ENCODE results near the gene PLEKHA7. TPM values are rescaled to one million over a fixed set of nuclear protein-coding genes. Genes with fewer than 3 reads are reported as not detected.

Gene PLEKHA7
- total and polyA plus RNA-seq, 2 experiments from 2014 or later, result 0.43 TPM; not detected in 1

DNA sequence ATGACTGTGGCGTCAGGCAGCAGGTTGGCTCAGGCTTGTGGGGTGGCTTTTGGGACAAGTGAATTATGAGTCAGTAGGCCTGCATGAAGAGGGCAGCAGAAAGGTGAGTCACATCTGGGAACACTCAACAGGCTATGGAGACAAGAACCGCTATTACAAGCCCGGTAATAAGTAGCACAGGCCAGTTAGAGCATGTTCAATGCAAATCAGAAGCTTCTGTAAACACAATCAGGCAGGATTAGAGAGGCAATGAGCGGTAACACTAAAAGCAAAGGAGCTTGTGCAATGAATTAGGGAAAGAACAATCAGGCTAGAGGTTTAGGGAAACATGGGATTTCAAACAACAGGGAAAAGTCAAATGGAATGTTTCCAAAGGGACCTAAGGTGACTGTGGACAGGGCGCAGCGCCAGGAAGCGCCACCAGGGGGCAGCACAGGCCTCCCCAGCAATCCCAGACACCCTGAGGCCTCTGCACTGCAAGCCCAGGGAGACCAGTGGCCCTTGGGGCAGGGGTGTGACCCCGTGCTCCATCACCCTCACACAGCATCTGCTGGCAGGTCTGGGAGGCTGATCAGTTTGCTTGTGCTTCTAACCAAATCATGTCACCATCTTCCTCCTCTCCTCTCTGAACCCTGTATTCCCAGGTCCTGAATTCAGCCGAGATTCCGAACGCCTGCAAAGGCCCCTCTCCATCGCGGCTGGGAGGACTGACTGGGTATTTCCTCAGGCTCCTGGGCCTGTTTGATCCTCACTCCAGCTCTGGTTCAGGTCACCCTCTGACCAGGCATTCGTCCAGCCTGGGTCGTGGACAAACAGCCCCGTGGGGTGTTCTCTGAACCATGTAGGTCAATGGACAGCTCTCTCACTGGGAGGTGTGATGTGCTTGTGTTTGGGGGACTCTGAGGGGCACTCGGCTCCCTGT lies 225.8 kb downstream of the PLEKHA7 start:
- Histone ChIP-seq H2AFZ (no peak overlapping the region), H3K4me1 (ENCODE audit: insufficient read depth) (peaks cover 34% of the 10 kb centered on the region), H3K4me3 (no peak overlapping the region), H3K36me3 (ENCODE audit: low read depth) (no peaks in the 10 kb centered on the region), H3F3A (ENCODE audit: insufficient read depth) (peaks cover 32% of the 10 kb centered on the region), H4K20me1 (ENCODE audit: insufficient read depth) (no peaks in the 10 kb centered on the region), H3K79me2 (ENCODE audit: insufficient read depth) (no peaks in the 10 kb centered on the region), H3K27me3 (replicated peaks; ENCODE audit: insufficient read depth) (no peaks in the 10 kb centered on the region), H3K9me3 (ENCODE audit: low read depth) (no peaks in the 10 kb centered on the region), H3K4me2 (ENCODE audit: unreplicated experiment) (peak overlapping the region; percentile 16), H3K9ac (no peak overlapping the region), H3K27ac (peak overlapping the region; percentile 46), H3K9me2 (ENCODE audit: insufficient read depth) (no peaks in the 10 kb centered on the region)
- in situ Hi-C loops (cut with MboI), result loop anchor here (10.0 kb wide), 1 partner anchor 276 kb away; no protein-coding TSS in a partner anchor
- no peak for TF ChIP-seq EZH2phosphoT487 (IDR thresholded peaks at IDR 0.05; ENCODE audit: insufficient read depth, low read depth)
- TF ChIP-seq EZH2 (IDR thresholded peaks at IDR 0.05; ENCODE audit: insufficient read depth, poor library complexity, severe bottlenecking), result no peak
- 54 to 57% methylated on average over 17 of the region's 17 CpGs for WGBS, 2 experiments (ENCODE audit: low coverage in 1 of 2, low lambda C conversion rate in 2 of 2, missing lambda C conversion rate in 2 of 2)
- DNase-seq, result peak; percentile 88

DNA sequence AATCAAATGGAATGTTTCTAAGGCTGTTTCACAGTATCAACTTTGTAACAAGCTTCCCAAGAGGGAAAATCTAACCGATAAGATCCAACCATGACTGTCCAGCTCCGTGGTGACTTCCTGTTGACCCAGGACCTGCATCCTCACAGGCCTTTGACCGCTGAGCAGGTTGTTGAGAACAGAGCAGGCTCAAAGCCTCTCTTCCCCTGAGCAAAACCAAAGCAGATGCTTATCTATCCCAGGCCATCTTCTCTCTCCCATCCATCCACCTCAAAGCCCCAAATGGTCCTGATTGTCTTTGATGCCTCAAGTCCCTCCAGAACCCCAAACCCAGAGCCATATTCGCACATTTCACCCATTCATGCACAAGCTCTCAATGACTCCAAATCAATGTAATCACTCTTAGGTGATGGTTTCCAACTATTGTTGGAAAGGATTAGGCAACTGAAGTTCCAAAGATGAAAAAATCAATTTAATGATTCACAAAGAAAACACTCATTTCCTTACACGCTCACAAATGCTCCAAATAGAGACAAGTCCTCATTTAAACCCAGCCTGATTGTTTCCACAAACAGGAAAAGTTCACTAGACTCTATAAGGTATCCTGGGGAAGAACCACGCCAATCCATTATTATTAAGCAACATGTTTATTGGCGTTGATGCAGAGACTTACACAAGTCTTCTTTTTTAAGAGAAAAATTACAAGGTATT lies 227.0 kb downstream of the PLEKHA7 start:
- peak; percentile 65 for DNase-seq
- Histone ChIP-seq H3K79me2 (ENCODE audit: insufficient read depth) (no peaks in the 10 kb centered on the region), H3F3A (ENCODE audit: insufficient read depth) (peaks cover 30% of the 10 kb centered on the region), H3K27me3 (replicated peaks; ENCODE audit: insufficient read depth) (no peaks in the 10 kb centered on the region), H3K4me1 (ENCODE audit: insufficient read depth) (peaks cover 31% of the 10 kb centered on the region), H3K27ac (peak overlapping the region; percentile 46; the same call in 1 of the 2 replicates), H3K36me3 (ENCODE audit: low read depth) (no peaks in the 10 kb centered on the region), H3K9me2 (ENCODE audit: insufficient read depth) (no peaks in the 10 kb centered on the region), H4K20me1 (ENCODE audit: insufficient read depth) (no peaks in the 10 kb centered on the region), H3K9me3 (ENCODE audit: low read depth) (no peaks in the 10 kb centered on the region), H3K9ac (no peak overlapping the region), H2AFZ (no peak overlapping the region), H3K4me2 (ENCODE audit: unreplicated experiment) (no peak overlapping the region), H3K4me3 (no peak overlapping the region)
- in situ Hi-C loops (cut with MboI), result loop anchor here (10.0 kb wide), 1 partner anchor 278 kb away; no protein-coding TSS in a partner anchor
- 71 to 72% methylated on average over 7 of the region's 7 CpGs for WGBS, 2 experiments (ENCODE audit: low coverage in 1 of 2, low lambda C conversion rate in 2 of 2, missing lambda C conversion rate in 2 of 2)
- no peak for TF ChIP-seq EZH2 (IDR thresholded peaks at IDR 0.05; ENCODE audit: insufficient read depth, poor library complexity, severe bottlenecking)
- TF ChIP-seq EZH2phosphoT487 (IDR thresholded peaks at IDR 0.05; ENCODE audit: insufficient read depth, low read depth), result no peak

DNA sequence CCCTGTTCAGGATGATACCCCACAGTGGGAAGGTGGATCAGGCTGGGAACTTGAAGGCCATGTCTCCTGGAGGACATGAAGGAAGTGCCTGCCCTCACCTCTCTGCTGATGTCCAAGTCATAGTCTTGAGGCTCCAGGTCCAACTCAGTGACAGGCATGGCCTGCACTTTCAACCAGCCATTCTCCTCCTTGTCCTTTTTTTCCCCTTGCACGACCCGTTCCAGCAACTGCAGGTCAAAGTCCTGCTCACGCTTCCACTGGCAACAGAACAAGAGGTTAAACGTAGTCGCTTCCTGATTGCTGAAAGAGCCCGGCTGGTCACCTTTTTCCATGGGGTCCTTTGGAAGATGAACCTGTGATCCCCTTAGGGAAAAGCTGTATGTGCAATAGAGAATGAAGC lies 228.1 kb downstream of the PLEKHA7 start:
- no peak overlapping the region for H3K9ac ChIP-seq
- in situ Hi-C loops (cut with MboI), result loop anchor here (10.0 kb wide), 1 partner anchor 279 kb away; no protein-coding TSS in a partner anchor
- H3K36me3 ChIP-seq (ENCODE audit: low read depth), result no peaks in the 10 kb centered on the region
- H3K79me2 ChIP-seq (ENCODE audit: insufficient read depth), result no peaks in the 10 kb centered on the region
- TF ChIP-seq EZH2 (IDR thresholded peaks at IDR 0.05; ENCODE audit: insufficient read depth, poor library complexity, severe bottlenecking) (no peak), EZH2phosphoT487 (IDR thresholded peaks at IDR 0.05; ENCODE audit: insufficient read depth, low read depth) (no peak)
- 82 to 88% methylated on average over 6 of the region's 6 CpGs for WGBS, 2 experiments (ENCODE audit: low coverage in 1 of 2, low lambda C conversion rate in 2 of 2, missing lambda C conversion rate in 2 of 2)
- no peak overlapping the region for H3K4me3 ChIP-seq
- H3F3A ChIP-seq (ENCODE audit: insufficient read depth), result peaks cover 25% of the 10 kb centered on the region
- H3K9me3 ChIP-seq (ENCODE audit: low read depth), result no peaks in the 10 kb centered on the region
- peaks cover 23% of the 10 kb centered on the region for H3K4me1 ChIP-seq (ENCODE audit: insufficient read depth)
- H3K27ac ChIP-seq, result no peak overlapping the region
- no peaks in the 10 kb centered on the region for H3K27me3 ChIP-seq (replicated peaks; ENCODE audit: insufficient read depth)
- no peak overlapping the region for H3K4me2 ChIP-seq (ENCODE audit: unreplicated experiment)
- no peak overlapping the region for H2AFZ ChIP-seq
- DNase-seq, result no peak
- no peaks in the 10 kb centered on the region for H4K20me1 ChIP-seq (ENCODE audit: insufficient read depth)
- H3K9me2 ChIP-seq (ENCODE audit: insufficient read depth), result no peaks in the 10 kb centered on the region

DNA sequence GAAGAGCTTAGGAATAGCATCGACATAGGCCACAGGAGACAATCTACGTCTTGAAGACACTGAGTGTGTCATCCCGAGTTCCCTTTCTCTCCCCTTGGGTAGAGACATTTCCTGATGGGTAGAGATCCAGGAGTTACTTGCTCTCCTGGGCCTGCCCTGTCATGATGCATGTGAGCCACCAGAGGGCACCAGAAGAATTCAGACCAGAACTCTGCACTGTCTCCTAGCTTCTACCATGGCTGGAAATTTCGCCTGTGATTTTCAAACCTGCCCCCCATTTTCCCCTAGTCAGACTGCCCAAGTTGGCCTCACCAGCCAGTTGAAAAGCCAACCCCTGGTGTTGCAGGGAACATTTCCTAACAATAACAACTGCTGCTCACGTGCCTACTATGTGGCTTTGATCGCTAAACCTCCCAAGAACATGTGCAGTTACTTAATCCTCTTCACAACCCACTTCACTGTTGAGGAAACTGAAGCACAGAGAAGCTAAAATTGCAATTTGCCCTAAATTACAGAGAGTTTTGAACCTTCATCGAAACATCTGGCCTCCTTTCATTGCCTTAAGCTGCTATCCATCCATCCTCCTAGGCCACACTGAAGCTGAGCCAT lies 228.6 kb downstream of the PLEKHA7 start:
- H3K4me2 ChIP-seq (ENCODE audit: unreplicated experiment), result no peak overlapping the region
- no peak overlapping the region for H3K27ac ChIP-seq
- H3K4me3 ChIP-seq, result no peak overlapping the region
- peaks cover 25% of the 10 kb centered on the region for H3F3A ChIP-seq (ENCODE audit: insufficient read depth)
- H4K20me1 ChIP-seq (ENCODE audit: insufficient read depth), result no peaks in the 10 kb centered on the region
- TF ChIP-seq EZH2 (IDR thresholded peaks at IDR 0.05; ENCODE audit: insufficient read depth, poor library complexity, severe bottlenecking), result no peak
- no peak for TF ChIP-seq EZH2phosphoT487 (IDR thresholded peaks at IDR 0.05; ENCODE audit: insufficient read depth, low read depth)
- H3K4me1 ChIP-seq (ENCODE audit: insufficient read depth), result peaks cover 21% of the 10 kb centered on the region
- H3K9me3 ChIP-seq (ENCODE audit: low read depth), result no peaks in the 10 kb centered on the region
- WGBS, 2 experiments (ENCODE audit: low coverage in 1 of 2, low lambda C conversion rate in 2 of 2, missing lambda C conversion rate in 2 of 2), result 9 to 10% methylated on average over 7 of the region's 7 CpGs
- in situ Hi-C loops (cut with MboI), result loop anchor here (10.0 kb wide), 1 partner anchor 279 kb away; no protein-coding TSS in a partner anchor
- H3K9me2 ChIP-seq (ENCODE audit: insufficient read depth), result no peaks in the 10 kb centered on the region
- H3K36me3 ChIP-seq (ENCODE audit: low read depth), result no peaks in the 10 kb centered on the region
- no peaks in the 10 kb centered on the region for H3K27me3 ChIP-seq (replicated peaks; ENCODE audit: insufficient read depth)
- H3K9ac ChIP-seq, result no peak overlapping the region
- DNase-seq, result peak; percentile 87
- no peak overlapping the region for H2AFZ ChIP-seq
- H3K79me2 ChIP-seq (ENCODE audit: insufficient read depth), result no peaks in the 10 kb centered on the region
